Sciatic nerve (tissue), 1 donor: ENCODE data around the gene PPP1R1B. TPM values are rescaled to one million over a fixed set of nuclear protein-coding genes. Genes with fewer than 3 reads are reported as not detected.

Experiments used
- total RNA-seq: library from RNA; stranded (reverse); fragmentation: NEBNext Ultra II Directional; extraction: Animal tissue kit (Norgen Biotek cat#: 25700); gene quantifications from one replicate; pipeline ENCODE4 v1.2.1, GENCODE V29; 2021
- donor health status: DM: no; HTN: no; CAD: no.

Gene PPP1R1B
- total RNA-seq, 1 donor from 2014 or later: 3.3 TPM

Other genes with a start within 250 kb of the PPP1R1B start
- gene FBXL20, start 225.3 kb upstream of the PPP1R1B start, total RNA-seq: 29.1 TPM
- 36.4 TPM for gene MED1, start 175.7 kb upstream of the PPP1R1B start, total RNA-seq
- 65.2 TPM for gene CDK12, start 165.5 kb upstream of the PPP1R1B start, total RNA-seq
- gene NEUROD2, start 19.0 kb upstream of the PPP1R1B start, total RNA-seq: not detected
- 81.8 TPM for gene STARD3, start 10.2 kb downstream of the PPP1R1B start, total RNA-seq
- gene TCAP, start 38.4 kb downstream of the PPP1R1B start, total RNA-seq: 2.0 TPM
- gene PNMT, start 41.5 kb downstream of the PPP1R1B start, total RNA-seq: 1.3 TPM
- 16.0 TPM for gene PGAP3, start 61.1 kb downstream of the PPP1R1B start, total RNA-seq
- 131 TPM for gene ERBB2, start 73.1 kb downstream of the PPP1R1B start, total RNA-seq
- gene MIEN1, start 103.6 kb downstream of the PPP1R1B start, total RNA-seq: 18.5 TPM
- gene GRB7, start 111.0 kb downstream of the PPP1R1B start, total RNA-seq: 1.6 TPM
- gene IKZF3, start 237.4 kb downstream of the PPP1R1B start, total RNA-seq: 2.6 TPM
- not detected for gene ZPBP2, start 241.2 kb downstream of the PPP1R1B start, total RNA-seq